HG02970 (cell line): Measurements from ENCODE around the gene MBOAT2.
"Not testable (repeated sequence)": the region's sequence is repeated elsewhere in the genome, so short reads cannot be mapped to it uniquely, and the experiment has no call there.

Source experiments
- ATAC-seq: cut with Tn5 transposase; IDR thresholded peaks from one replicate; pipeline ENCODE4 v1.9.1; 2021; ENCODE audit warnings: mild to moderate bottlenecking, moderate library complexity, moderate number of reproducible peaks; ENCODE audit not compliant: unreplicated experiment, low FRiP score

MBOAT2 gene

DNA sequence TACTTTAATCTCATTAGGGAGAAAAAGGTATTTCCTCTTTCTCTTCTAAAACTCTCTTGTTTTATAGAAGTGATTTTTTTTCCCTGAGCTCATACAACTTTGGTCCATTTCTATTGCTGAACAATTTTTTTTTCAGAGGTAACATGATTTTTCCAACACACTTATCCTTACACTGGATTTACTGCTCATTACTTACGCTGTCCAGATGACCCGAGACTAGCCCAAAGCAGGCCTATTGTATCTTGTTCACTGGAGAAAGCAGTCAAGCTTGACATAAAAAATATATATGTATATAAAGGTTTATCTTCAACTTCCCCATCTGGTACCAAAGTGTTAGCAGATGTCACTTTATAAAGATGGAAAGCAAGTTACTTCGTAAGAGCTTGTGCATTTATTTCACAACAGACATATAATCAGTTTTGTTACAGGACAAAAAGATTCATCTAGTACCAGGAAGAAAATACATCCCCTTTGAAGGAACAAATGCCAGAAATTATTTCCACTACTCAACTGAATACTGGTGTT, 95.7 kb downstream of the MBOAT2 start:
- no peak for ATAC-seq

DNA sequence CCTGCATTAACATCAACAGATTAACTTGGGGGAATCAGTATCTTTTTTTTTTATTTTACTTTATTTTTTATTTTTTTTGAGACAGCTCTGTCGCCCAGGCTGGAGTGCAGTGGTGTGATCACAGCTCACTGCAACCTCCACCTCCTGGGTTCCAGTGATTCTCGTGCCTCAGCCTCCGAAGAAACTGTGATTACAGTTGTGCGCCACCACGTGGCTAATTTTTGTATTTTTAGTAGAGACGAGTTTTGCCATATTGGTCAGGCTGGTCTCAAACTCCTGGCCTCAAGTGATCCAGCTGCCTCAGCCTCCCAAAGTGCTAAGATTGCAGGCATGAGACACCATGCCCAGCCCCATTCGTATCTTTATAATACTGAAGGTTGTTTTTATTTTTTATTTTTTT, 99.6 kb downstream of the MBOAT2 start:
- not testable (repeated sequence) for ATAC-seq

DNA sequence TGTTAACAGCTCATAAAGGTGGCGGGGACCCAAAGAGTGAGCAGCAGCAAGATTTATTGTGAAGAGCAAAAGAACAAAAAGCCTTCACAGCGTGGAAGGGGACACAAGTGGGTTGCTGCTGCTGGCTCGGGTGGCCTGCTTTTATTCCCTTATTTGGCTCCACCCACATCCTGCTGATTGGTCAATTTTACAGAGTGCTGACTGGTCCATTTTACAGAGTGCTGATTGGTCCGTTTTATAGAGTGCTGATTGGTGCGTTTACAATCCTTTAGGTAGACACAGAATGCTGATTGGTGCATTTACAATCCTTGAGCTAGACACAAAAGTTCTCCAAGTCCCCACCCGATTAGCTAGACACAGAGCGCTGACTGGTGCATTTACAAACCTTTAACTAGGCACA, 100.7 kb downstream of the MBOAT2 start:
- ATAC-seq = not testable (repeated sequence)

DNA sequence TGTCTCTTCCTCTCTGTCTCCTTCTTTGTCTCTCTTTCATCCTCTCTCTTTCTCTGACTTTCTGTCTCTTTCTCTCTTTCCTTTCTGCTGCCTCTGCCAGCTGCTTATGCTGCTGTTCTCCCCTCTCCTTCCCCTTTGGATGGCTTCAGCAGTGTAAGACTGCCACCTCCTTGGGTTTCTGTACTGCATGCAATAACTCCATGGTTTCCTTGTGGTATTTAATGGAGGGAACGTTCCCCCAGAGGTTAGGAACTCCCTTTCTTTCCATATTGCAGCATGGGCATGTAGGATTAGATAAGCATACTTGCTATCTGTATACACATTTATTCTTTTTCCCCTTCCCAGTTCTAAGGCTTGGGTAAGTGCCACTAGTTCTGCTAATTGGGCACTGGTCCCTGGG, 106.3 kb downstream of the MBOAT2 start:
- not testable (repeated sequence) for ATAC-seq

DNA sequence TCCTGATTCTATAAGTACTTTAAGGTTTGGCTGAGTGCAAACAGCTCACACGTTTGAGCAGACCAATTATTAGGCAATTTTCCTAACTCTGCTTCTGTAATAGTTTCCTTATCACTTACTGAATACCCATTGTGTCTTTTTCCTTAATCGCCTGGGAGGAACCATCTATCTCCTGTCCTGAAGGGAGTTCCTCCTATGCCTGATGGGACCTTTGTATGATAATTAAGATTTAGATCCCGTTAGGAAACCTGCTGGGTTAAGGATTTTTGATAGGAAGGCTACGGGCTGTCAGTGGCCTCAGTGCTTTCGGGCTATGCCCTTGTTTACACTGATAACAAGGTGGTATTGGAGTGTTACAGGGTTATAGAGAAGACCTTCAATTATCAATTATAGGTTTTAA, 106.8 kb downstream of the MBOAT2 start:
- ATAC-seq = not testable (repeated sequence)

DNA sequence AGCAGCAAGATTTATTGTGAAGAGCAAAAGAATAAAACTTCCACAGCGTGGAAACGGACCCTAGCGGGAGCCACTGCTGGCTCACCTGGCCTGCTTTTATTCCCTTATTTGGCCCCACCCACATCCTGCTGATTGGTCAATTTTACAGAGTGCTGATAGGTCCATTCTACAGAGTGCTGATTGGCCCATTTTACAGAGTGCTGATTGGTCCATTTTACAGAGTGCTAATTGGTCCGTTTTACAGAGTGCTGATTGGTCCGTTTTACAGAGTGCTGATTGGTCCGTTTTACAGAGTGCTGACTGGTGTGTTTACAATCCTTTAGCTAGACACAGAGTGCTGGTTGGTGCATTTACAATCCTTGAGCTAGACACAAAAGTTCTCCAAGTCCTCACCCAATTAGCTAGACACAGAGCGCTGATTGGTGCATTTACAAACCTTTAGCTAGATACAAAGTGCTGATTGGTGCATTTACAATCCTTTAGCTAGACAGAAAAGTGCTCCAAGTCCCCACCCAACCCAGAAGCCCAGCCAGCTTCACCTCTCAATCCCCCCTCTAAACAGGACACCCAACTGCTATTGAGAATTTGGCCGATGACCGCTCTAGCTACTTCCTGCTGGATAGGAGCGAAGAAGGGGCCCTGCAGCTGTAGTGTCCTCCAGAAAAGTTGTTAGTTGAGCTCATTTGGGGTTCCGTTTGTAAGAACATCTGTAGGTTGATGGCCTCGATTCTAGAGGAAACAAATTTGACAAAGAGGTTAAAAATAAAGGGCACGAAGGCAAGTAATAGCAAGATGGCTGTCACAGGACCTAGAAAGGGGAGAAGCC, 108.2 kb downstream of the MBOAT2 start:
- not testable (repeated sequence) for ATAC-seq

DNA sequence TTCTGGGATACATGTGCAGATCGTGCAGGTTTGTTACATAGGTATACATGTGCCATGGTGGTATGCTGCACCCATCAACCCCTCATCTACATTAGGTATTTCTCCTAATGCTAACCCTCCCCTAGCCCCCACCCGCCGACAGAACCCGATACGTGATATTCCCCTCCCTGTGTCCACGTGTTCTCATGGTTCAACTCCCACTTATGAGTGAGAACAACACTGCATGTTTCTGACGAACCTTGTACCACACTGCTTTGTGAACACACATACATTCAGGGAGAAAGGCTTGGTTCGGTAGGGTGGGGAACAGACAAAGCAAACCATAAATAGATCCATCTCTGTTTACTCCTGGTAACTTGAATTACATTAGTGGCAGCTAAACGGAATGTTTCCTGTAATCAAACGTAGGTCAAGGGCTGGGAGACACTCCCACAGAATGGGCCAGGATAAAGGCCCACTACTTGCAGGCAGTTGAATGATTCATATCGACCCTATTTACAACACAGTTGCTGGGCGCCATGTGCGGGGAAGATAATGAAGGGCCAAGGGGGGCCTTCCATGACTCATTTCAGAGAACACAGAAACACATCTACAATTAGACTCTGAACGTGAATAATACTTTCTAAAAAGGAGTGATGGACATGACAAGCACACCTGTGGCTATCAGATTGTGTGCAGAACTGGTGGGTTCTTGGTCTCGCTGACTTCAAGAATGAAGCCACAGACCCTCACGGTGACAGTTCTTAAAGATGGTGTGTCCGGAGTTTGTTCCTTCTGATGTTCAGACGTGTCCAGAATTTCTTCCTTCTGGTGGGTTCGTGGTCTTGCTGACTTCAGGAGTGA, 109.3 kb downstream of the MBOAT2 start:
- ATAC-seq = no peak

DNA sequence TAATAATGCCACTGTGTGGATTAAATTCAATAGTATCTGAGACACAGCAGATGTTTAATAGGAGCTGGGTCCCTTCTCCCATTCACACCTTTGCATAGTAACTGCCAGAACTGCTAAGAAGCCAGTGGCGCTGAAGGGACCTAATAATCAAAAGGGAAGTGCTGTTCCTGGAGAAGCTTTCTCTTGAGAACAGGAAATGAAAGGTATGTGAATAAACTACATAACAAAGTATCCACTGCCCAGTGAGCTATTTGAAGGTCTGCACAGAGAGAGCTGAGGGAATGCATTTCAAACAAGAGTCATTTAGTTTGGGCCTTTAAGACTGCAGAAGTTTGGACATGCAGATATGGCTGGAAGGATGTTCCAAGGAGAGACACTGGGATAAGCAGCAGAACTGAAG, 110.0 kb downstream of the MBOAT2 start:
- no peak for ATAC-seq

DNA sequence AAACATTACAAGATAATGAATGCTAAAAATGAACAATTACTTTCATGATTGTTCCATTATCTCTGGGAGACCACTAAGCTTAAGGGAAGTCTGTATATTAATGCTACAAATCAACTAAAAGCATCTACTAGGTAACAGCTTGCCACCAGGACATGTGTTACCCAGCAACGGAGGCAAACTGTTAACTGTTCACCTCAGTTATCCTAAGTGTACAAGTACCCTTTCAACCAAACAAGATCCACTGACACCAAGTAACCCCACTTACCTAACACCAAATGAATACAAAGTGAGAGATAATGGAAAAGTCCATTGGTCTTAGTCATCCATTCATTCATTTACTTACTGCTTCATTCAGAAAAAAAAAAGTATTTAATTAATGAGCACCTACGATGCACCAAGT, 111.4 kb downstream of the MBOAT2 start:
- no peak for ATAC-seq

DNA sequence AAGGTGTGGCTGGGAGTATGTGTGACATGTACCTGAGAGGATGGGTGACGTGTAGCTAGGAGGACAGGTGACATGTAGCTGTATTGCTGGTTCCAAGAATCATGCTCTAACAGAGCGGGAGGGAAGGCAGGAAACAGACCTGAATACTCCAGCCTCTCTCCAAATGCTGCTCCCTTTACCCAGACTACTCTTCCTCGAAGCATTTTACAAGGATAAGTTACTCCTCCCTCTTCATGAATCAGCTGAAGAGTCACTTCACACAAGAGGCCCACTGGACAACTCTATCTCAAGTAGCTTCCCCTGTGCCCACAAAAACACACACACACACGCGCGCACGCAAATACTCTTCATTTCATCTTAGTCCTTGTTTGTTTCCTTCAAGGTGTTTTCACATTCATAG, 113.5 kb downstream of the MBOAT2 start:
- no peak for ATAC-seq

DNA sequence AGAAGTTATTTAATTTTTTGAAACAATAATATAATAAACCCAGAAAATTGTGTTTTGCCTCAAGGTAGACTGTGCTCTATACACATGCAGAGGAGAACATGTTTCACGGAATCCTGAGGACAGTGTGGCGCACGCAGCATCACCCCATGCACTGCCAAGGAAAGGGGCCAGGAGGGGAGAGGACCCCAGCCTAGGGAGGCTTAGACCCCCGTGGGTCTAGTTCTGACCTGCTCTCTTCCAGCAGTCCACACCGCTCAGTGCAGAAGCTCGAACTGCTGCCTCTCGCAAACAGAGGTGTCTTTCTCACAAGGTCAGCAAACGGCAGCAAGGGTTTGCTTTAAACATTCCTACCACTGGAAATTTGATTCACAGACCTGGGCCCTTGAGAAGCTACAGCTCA, 114.5 kb downstream of the MBOAT2 start:
- ATAC-seq = no peak

DNA sequence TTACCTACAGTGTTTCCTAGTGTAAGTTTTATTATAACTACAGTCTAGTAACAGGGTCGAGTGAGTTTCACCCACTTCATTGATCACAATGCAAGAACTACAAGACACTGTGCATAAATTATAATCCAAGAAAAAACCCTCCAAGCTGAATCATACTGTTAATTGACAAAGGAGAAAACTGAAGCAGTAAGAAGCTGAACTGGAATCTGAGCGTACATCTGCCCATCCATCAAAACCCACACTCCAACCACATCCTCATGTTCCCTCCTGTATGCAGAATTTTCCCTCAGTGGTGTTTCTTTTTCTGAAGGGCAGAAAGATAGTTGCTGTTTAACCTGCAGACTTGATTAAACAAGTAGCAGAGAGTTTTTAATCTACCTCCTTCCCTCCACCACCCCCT, 116.6 kb downstream of the MBOAT2 start:
- ATAC-seq = no peak

DNA sequence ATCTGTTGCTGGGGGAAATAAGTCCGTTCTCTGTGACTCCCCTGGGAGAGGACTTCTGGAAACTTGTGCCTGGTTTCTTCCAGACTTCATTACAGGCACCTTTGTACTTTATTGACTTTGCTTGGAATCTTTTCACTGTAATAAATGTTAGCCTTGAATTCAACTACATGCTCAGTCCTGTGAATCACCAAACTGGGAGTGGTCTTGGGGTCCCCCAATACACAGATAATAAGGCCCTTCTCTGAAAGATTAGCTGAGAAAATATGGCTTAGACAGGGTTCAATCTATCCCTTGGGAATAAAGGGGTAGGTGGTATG, 117.3 kb downstream of the MBOAT2 start:
- ATAC-seq = no peak

DNA sequence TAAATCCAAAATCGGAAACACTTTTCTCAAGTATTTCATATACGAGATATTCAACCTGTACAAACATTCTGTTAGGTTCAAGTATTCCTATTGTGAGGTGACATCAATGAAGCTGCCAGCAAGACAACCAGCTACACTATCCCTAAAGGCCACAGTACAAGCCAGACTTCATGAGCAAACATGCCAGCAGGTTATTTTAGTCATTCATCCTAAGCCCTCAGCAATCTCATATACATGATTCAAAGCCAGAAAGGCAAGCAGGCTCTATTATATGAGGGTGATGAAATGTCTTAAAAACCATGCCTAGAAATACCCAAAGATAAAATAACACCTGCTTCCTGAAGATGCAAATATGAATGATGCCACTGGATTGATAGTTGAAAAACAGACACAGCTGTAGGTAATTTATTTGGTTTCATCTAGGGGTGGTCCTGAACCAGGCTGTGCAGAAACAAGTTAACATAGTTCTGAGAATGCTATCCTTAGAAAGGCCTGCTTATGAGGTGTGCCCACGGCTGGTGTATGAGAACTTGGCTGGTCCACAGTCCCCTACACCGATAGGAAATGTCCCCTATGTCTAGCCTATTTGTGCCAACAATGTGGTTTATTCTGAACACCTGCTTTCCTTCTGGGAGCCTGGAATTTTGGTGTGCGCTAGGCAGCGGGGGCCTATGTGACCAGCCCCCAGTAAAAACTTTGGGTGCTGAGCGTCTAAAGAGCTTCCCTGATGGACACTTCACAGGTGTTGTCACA, 117.9 kb downstream of the MBOAT2 start:
- ATAC-seq = no peak

DNA sequence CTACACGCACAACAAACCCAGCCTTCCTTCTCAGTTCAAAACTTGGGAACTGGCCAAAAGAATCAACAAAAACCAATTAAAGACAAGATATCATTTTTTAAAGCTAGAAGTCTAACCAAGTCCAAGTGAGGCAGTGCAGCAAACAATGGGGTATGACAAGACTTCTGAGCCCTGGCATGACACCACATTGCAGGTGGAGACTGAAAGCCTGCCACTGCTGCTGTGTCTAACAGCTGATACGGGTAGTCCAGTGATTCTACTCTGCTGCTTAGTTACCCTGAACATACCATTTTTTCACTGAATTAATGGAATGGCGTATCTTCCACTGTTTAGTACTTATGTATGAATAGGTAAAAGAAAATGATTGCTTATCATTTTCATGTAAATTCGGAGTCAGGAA, 118.7 kb downstream of the MBOAT2 start:
- no peak for ATAC-seq

DNA sequence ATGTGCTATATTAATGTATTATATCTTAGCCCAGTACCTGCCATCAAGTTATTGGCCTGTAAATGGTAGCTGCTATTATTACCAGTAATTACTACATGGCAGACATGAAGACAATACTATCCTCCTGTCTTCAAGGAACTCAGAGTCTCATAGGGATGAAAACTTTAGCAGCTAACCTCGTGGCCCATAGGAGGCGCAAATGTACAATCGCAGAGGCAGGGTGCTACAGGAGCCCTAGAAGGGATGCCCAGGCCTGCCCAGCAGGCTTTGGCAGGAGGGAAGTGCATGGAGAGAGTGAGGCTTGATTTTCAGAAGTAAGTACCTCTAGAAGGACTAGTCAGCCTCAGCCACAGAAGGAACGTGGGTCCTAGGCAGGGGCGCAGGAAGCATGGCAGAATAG, 121.4 kb downstream of the MBOAT2 start:
- ATAC-seq = no peak

DNA sequence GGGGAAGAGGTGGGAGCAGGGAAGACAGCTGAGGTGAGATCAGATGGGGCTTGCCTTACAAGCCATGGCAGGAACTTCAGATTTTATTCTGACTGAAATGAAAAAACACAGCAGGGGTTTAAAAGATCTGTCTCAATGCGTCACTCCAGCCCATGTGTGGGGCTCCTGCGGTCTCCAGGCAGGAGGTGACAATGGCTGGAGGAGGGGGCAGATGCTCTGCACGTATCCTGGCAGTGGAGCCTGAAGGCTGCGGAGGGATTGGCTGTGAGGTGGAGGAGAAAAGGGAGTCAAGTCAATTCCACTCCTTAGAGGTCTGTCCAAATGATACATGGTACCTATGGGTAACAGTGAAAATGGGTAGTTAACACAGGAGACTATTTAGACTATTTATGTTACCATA, 125.6 kb downstream of the MBOAT2 start:
- no peak for ATAC-seq

DNA sequence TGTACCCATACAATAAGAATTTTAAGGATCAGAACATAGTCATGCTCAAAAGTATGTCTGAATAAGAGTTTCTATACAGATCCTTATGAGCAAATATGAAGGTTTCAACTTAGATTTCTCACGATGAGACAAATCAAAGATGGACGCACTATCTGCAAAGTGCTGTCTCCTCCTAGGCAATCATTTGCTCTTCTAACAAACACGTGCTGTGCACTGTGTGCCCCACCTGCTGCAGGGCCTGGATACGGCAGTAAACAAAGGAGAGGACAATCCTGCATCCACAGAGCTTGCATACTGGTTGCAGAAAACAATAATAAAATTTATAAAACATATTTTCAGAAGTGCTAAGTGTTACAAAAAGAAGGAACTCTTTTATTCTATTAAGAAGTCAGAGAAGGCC, 126.2 kb downstream of the MBOAT2 start:
- no peak for ATAC-seq

DNA sequence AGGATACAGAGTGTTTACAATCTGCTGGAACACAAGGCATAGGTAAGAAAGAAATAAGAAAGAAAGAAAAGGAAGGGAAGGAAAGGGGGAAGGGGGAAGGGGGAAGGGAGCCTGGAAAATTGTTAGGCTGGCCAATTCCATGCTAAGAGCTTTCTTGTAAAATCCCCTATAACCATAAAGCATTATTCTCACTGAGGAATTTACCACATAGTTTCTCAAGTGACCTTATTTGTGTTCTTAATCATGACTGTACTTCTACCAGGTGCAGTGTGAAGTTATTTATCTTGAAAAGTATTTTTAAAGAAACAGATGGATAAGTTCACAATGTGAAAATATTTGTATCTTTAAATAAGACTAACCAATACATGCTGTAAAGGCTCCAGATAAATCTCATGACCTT, 126.9 kb downstream of the MBOAT2 start:
- ATAC-seq = no peak

DNA sequence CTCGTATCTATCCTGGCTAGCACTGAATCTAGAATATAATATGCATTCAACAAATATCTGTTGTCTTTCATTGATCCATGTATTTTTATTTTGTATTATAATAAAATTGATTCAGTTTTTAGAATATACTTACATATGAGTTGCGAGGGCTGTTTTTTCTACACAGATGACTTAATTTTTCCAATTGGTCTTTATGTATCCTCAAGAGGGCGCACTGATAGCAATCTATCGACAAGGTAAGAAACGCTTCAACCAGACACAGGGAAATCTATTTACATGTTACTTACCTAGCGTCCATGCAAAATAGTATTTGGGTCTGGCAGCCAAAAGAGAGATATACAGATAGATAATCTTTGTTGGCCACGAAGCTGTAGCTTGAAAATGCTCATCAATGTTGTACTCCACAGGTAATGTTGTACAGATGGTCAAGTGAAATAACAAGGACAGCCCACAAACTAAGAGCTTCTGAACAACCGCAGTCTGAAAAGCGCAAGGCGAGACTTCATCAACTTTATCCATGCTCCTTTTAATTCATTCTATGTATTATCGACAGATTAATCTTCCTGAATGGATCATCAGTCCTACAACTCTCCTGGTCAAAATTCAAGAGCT, 130.6 kb downstream of the MBOAT2 start:
- ATAC-seq = no peak

DNA sequence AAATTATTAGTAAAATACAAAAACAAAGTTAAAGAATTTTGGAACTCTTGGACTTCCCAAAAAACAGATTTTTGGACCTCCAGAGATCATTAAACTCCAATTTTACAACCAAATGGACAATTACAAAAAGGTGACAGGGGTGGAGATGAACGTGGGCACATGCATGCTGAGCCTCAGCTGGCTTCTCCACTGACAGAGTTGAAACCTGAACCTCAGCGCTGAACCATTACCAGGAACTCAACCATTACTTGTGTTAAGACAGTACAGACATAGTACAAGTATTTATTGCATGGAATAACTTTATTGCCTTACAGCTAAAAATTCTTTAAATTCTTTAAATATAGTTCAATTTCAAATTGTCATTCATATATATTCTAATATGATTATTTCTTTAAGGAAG, 133.0 kb downstream of the MBOAT2 start:
- ATAC-seq = no peak
